Measurements from ENCODE around the gene SAMD4A.
A peak's percentile ranks its signal among the peaks of the same experiment; 100 is the strongest.

SAMD4A gene

GRCh38 chr14:54813081-54813480, 246.2 kb downstream of the SAMD4A start:
- no peak overlapping the region for H3K4me3 ChIP-seq (ENCODE audit: low read length in 2 of 2)
- H3K9me3 ChIP-seq (ENCODE audit: control insufficient read depth in 2 of 2, low read length in 2 of 2): no peaks in the 10 kb centered on the region
- H3K4me1 ChIP-seq (ENCODE audit: control insufficient read depth, insufficient read depth, low read length): no peaks in the 10 kb centered on the region
- H3K27me3 ChIP-seq (ENCODE audit: control insufficient read depth in 1 of 2, insufficient read depth in 2 of 2, low read length in 2 of 2): peaks cover 0 to 2% of the 10 kb centered on the region in 2 donors
- no peak overlapping the region for H3K27ac ChIP-seq (ENCODE audit: low read length)
- no peaks in the 10 kb centered on the region for H3K36me3 ChIP-seq (ENCODE audit: control insufficient read depth in 2 of 2, insufficient read depth in 2 of 2, low read length in 2 of 2)
- H3K9ac ChIP-seq (ENCODE audit: low read length in 2 of 2): no peak overlapping the region

DNA sequence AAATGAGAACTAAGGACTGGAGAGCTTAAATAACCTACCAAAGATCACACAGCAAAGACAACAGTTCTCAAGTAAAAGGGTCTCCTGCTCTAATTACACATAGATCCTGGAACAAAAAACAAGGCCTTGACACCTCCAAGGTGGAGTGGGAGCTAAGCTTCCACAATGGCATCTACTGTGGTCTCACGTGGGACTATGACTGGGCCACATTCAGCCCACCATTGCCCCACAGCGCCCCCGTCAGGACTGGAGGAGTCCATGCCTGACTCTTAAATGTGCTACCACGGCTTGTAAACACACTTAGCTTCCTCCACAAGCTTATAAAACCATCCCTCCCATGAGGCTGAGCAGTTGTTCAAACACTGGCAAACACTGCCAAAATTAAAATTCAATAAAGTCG, 247.1 kb downstream of the SAMD4A start:
- H3K27ac ChIP-seq (ENCODE audit: low read length): no peak overlapping the region
- H3K36me3 ChIP-seq (ENCODE audit: control insufficient read depth in 2 of 2, insufficient read depth in 2 of 2, low read length in 2 of 2): no peaks in the 10 kb centered on the region
- peaks cover 0 to 2% of the 10 kb centered on the region in 2 donors for H3K27me3 ChIP-seq (ENCODE audit: control insufficient read depth in 1 of 2, insufficient read depth in 2 of 2, low read length in 2 of 2)
- no peaks in the 10 kb centered on the region for H3K4me1 ChIP-seq (ENCODE audit: control insufficient read depth, insufficient read depth, low read length)
- no peak overlapping the region for H3K4me3 ChIP-seq (ENCODE audit: low read length in 2 of 2)
- no peaks in the 10 kb centered on the region for H3K9me3 ChIP-seq (ENCODE audit: control insufficient read depth in 2 of 2, low read length in 2 of 2)
- H3K9ac ChIP-seq (ENCODE audit: low read length in 2 of 2): no peak overlapping the region

DNA sequence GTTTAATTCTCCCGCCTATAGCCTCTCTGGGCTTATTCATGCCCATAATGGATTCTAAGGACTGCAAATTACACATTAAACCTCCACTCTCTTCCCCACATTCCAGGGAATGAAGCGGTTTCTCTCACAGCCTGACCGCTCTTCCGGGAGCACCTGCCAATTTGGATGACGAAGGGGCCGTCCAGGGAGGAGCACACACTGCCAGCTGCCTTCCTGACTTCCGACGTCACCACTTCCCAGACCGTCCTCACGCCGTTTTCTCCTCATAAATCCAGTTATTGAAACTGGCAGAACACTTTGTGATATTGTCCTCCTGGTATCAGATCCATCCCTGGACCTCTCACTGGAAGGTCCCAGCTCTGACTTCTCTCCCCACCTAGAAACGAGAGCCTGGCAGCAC, 248.1 kb downstream of the SAMD4A start:
- Histone ChIP-seq H3K9ac (ENCODE audit: low read length in 2 of 2) (no peak overlapping the region), H3K27me3 (ENCODE audit: control insufficient read depth in 1 of 2, insufficient read depth in 2 of 2, low read length in 2 of 2) (peaks cover 0 to 2% of the 10 kb centered on the region in 2 donors), H3K4me1 (ENCODE audit: control insufficient read depth, insufficient read depth, low read length) (no peaks in the 10 kb centered on the region), H3K27ac (ENCODE audit: low read length) (no peak overlapping the region), H3K4me3 (ENCODE audit: low read length in 2 of 2) (no peak overlapping the region), H3K36me3 (ENCODE audit: control insufficient read depth in 2 of 2, insufficient read depth in 2 of 2, low read length in 2 of 2) (no peaks in the 10 kb centered on the region), H3K9me3 (ENCODE audit: control insufficient read depth in 2 of 2, low read length in 2 of 2) (no peaks in the 10 kb centered on the region)

- Histone ChIP-seq H3K9ac (ENCODE audit: low read length in 2 of 2) (no peak overlapping the region), H3K27ac (ENCODE audit: low read length) (no peak overlapping the region), H3K9me3 (ENCODE audit: control insufficient read depth in 2 of 2, low read length in 2 of 2) (no peaks in the 10 kb centered on the region), H3K4me1 (ENCODE audit: control insufficient read depth, insufficient read depth, low read length) (no peaks in the 10 kb centered on the region), H3K4me3 (ENCODE audit: low read length in 2 of 2) (no peak overlapping the region), H3K27me3 (ENCODE audit: control insufficient read depth in 1 of 2, insufficient read depth in 2 of 2, low read length in 2 of 2) (peaks cover 0 to 2% of the 10 kb centered on the region in 2 donors), H3K36me3 (ENCODE audit: control insufficient read depth in 2 of 2, insufficient read depth in 2 of 2, low read length in 2 of 2) (no peaks in the 10 kb centered on the region)
Measured at GRCh38 chr14:54815515-54815914, 248.6 kb downstream of the SAMD4A start.

- Histone ChIP-seq H3K36me3 (ENCODE audit: control insufficient read depth in 2 of 2, insufficient read depth in 2 of 2, low read length in 2 of 2) (no peaks in the 10 kb centered on the region), H3K4me1 (ENCODE audit: control insufficient read depth, insufficient read depth, low read length) (no peaks in the 10 kb centered on the region), H3K9me3 (ENCODE audit: control insufficient read depth in 2 of 2, low read length in 2 of 2) (no peaks in the 10 kb centered on the region), H3K9ac (ENCODE audit: low read length in 2 of 2) (no peak overlapping the region), H3K4me3 (ENCODE audit: low read length in 2 of 2) (no peak overlapping the region), H3K27me3 (ENCODE audit: control insufficient read depth in 1 of 2, insufficient read depth in 2 of 2, low read length in 2 of 2) (peaks cover 0 to 2% of the 10 kb centered on the region in 2 donors), H3K27ac (ENCODE audit: low read length) (no peak overlapping the region)
Measured at GRCh38 chr14:54816450-54816849, 249.5 kb downstream of the SAMD4A start.

GRCh38 chr14:54817506-54817905, 250.6 kb downstream of the SAMD4A start:
- no peaks in the 10 kb centered on the region for H3K27me3 ChIP-seq (ENCODE audit: control insufficient read depth in 1 of 2, insufficient read depth in 2 of 2, low read length in 2 of 2)
- H3K4me1 ChIP-seq (ENCODE audit: control insufficient read depth, insufficient read depth, low read length): no peaks in the 10 kb centered on the region
- no peak overlapping the region for H3K9ac ChIP-seq (ENCODE audit: low read length in 2 of 2)
- no peak overlapping the region for H3K4me3 ChIP-seq (ENCODE audit: low read length in 2 of 2)
- H3K36me3 ChIP-seq (ENCODE audit: control insufficient read depth in 2 of 2, insufficient read depth in 2 of 2, low read length in 2 of 2): no peaks in the 10 kb centered on the region
- H3K9me3 ChIP-seq (ENCODE audit: control insufficient read depth in 2 of 2, low read length in 2 of 2): no peaks in the 10 kb centered on the region
- no peak overlapping the region for H3K27ac ChIP-seq (ENCODE audit: low read length)

GRCh38 chr14:54818201-54819133, 251.5 kb downstream of the SAMD4A start:
- H3K4me3 ChIP-seq (ENCODE audit: low read length in 2 of 2): peak overlapping the region in 1 of 2 donors; percentile 3
- H3K9me3 ChIP-seq (ENCODE audit: control insufficient read depth in 2 of 2, low read length in 2 of 2): peaks cover 0 to 6% of the 10 kb centered on the region in 2 donors
- H3K36me3 ChIP-seq (ENCODE audit: control insufficient read depth in 2 of 2, insufficient read depth in 2 of 2, low read length in 2 of 2): no peaks in the 10 kb centered on the region
- no peak overlapping the region for H3K9ac ChIP-seq (ENCODE audit: low read length in 2 of 2)
- no peak overlapping the region for H3K27ac ChIP-seq (ENCODE audit: low read length)
- H3K27me3 ChIP-seq (ENCODE audit: control insufficient read depth in 1 of 2, insufficient read depth in 2 of 2, low read length in 2 of 2): no peaks in the 10 kb centered on the region
- no peaks in the 10 kb centered on the region for H3K4me1 ChIP-seq (ENCODE audit: control insufficient read depth, insufficient read depth, low read length)

DNA sequence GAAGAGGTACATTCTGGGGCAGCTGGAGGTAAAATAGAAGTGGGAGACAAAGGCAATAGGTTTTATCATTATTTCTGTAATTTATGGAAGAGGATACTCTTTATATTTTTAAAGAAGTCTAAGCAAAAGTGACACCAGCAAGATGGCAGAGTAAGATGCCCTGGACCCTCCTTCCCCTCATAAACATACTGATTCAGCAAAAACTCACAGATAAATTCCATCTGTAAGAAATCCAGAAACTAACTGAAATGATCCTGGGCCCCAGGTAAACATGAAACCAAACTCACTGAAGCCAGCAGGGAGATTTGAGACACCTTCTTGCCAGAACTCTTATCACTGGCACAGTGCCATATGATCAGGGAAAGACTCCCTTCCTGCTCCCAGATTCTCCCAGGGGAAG, 255.8 kb downstream of the SAMD4A start:
- Histone ChIP-seq H3K9me3 (ENCODE audit: control insufficient read depth in 2 of 2, low read length in 2 of 2) (peaks cover 0 to 8% of the 10 kb centered on the region in 2 donors), H3K4me3 (ENCODE audit: low read length in 2 of 2) (no peak overlapping the region), H3K27me3 (ENCODE audit: control insufficient read depth in 1 of 2, insufficient read depth in 2 of 2, low read length in 2 of 2) (no peaks in the 10 kb centered on the region), H3K9ac (ENCODE audit: low read length in 2 of 2) (no peak overlapping the region), H3K36me3 (ENCODE audit: control insufficient read depth in 2 of 2, insufficient read depth in 2 of 2, low read length in 2 of 2) (no peaks in the 10 kb centered on the region), H3K4me1 (ENCODE audit: control insufficient read depth, insufficient read depth, low read length) (no peaks in the 10 kb centered on the region), H3K27ac (ENCODE audit: low read length) (no peak overlapping the region)

DNA sequence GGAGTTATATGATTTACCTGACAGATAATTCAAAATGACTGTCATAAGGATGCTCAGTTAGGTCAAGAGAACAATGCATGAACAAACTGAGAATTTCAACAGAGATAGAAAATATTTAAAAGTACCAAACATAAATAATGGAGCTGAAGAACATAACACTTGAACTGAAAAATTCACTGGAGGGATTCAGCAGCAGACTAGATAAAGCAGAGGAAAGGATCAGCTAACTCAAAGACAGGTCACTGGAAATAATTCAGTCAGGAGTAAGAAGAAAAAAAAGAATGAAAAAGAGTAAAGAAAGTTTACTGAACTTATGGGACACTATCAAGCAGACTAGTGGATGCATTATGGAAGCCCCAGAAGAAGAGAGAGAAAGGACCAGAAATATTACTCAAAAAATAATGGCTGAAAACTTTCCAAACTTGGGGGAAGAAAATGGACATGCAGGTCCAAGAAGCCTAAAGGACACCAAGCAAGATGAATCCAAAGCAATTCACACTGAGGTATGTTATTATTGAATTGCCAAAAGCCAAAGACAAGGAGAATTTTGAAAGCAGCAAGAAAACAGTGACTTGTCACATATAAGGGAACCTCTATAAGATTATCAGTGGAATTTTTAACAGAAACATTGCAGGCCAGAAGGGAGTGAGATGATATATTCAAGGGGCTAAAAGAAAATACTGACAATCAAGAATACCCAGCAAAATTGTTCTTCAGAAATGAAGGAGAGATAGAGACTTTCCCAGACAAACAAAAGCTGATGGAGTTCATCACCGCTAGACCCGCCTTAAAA, 257.0 kb downstream of the SAMD4A start:
- H3K27ac ChIP-seq (ENCODE audit: low read length): no peak overlapping the region
- no peaks in the 10 kb centered on the region for H3K4me1 ChIP-seq (ENCODE audit: control insufficient read depth, insufficient read depth, low read length)

GRCh38 chr14:54828037-54828436, 261.1 kb downstream of the SAMD4A start:
- no peak overlapping the region for H3K27ac ChIP-seq (ENCODE audit: low read length)
- peaks cover 0 to 6% of the 10 kb centered on the region in 2 donors for H3K9me3 ChIP-seq (ENCODE audit: control insufficient read depth in 2 of 2, low read length in 2 of 2)
- H3K27me3 ChIP-seq (ENCODE audit: control insufficient read depth in 1 of 2, insufficient read depth in 2 of 2, low read length in 2 of 2): no peaks in the 10 kb centered on the region
- no peak overlapping the region for H3K4me3 ChIP-seq (ENCODE audit: low read length in 2 of 2)
- no peaks in the 10 kb centered on the region for H3K4me1 ChIP-seq (ENCODE audit: control insufficient read depth, insufficient read depth, low read length)
- no peak overlapping the region for H3K9ac ChIP-seq (ENCODE audit: low read length in 2 of 2)
- no peaks in the 10 kb centered on the region for H3K36me3 ChIP-seq (ENCODE audit: control insufficient read depth in 2 of 2, insufficient read depth in 2 of 2, low read length in 2 of 2)

More for the DNA sequence above, 257.0 kb downstream of the SAMD4A start:
- H3K9ac ChIP-seq (ENCODE audit: low read length in 2 of 2): no peak overlapping the region
- peaks cover 0 to 8% of the 10 kb centered on the region in 2 donors for H3K9me3 ChIP-seq (ENCODE audit: control insufficient read depth in 2 of 2, low read length in 2 of 2)
- H3K4me3 ChIP-seq (ENCODE audit: low read length in 2 of 2): no peak overlapping the region
- H3K27me3 ChIP-seq (ENCODE audit: control insufficient read depth in 1 of 2, insufficient read depth in 2 of 2, low read length in 2 of 2): no peaks in the 10 kb centered on the region
- H3K36me3 ChIP-seq (ENCODE audit: control insufficient read depth in 2 of 2, insufficient read depth in 2 of 2, low read length in 2 of 2): no peaks in the 10 kb centered on the region
